KMS-11 (cell line): Measurements from ENCODE around the gene GRIA1.

Experiments used
- H2AFZ ChIP-seq: fragments of 200-600 bp; sonication (generic); 2 replicates; pipeline ENCODE4 v1.6.1; 2016; ENCODE audit warnings: antibody characterized with exemption, mixed run types, low read depth
- H3K27ac ChIP-seq: fragments of 200-600 bp; sonication (generic); 2 replicates; pipeline ENCODE4 v1.6.1; 2016; ENCODE audit warnings: mild to moderate bottlenecking, mixed run types
- H3K27me3 ChIP-seq: fragments of 200-600 bp; sonication (generic); 2 replicates; pipeline ENCODE4 v1.6.1; 2017; ENCODE audit warnings: mild to moderate bottlenecking, low read depth, mixed run types, moderate library complexity; ENCODE audit not compliant: insufficient read depth
- H3K36me3 ChIP-seq: fragments of 200-600 bp; sonication (generic); 2 replicates; pipeline ENCODE4 v1.6.1; 2017; ENCODE audit warnings: mild to moderate bottlenecking, mixed run types; ENCODE audit not compliant: insufficient read depth
- H3K4me1 ChIP-seq: fragments of 200-600 bp; sonication (generic); 2 replicates; pipeline ENCODE4 v1.6.1; 2016; ENCODE audit warnings: mild to moderate bottlenecking, low read depth, mixed run types; ENCODE audit not compliant: poor library complexity, severe bottlenecking
- H3K4me2 ChIP-seq: fragments of 200-600 bp; sonication (generic); 2 replicates; pipeline ENCODE4 v1.7.0; 2016; ENCODE audit warnings: mild to moderate bottlenecking, mixed run types
- H3K4me3 ChIP-seq: fragments of 200-600 bp; sonication (generic); IDR thresholded peaks from 2 replicates; pipeline ENCODE4 v1.6.1; 2017; ENCODE audit warnings: low read depth, low read length, mixed read lengths; ENCODE audit not compliant: insufficient read depth
- H3K79me2 ChIP-seq: fragments of 200-600 bp; sonication (generic); 2 replicates; pipeline ENCODE4 v1.6.1; 2016; ENCODE audit warnings: low read depth, mixed run types; ENCODE audit not compliant: insufficient read depth
- H3K9ac ChIP-seq: fragments of 200-600 bp; sonication (generic); 2 replicates; pipeline ENCODE4 v1.6.1; 2016; ENCODE audit warnings: mild to moderate bottlenecking, mixed run types
- H4K20me1 ChIP-seq: fragments of 200-600 bp; sonication (generic); 2 replicates; pipeline ENCODE4 v1.6.1; 2016; ENCODE audit warnings: mild to moderate bottlenecking, mixed run types; ENCODE audit not compliant: insufficient read depth
- TF ChIP-seq, protein P1 (sequence below): fragments of 200-600 bp; sonication (generic); conservative IDR thresholded peaks from 2 replicates; pipeline ENCODE4 v1.6.1; 2017; ENCODE audit warnings: low read depth, mild to moderate bottlenecking, antibody characterized with exemption, low read length, moderate library complexity, mixed read lengths

The GRIA1 gene

DNA sequence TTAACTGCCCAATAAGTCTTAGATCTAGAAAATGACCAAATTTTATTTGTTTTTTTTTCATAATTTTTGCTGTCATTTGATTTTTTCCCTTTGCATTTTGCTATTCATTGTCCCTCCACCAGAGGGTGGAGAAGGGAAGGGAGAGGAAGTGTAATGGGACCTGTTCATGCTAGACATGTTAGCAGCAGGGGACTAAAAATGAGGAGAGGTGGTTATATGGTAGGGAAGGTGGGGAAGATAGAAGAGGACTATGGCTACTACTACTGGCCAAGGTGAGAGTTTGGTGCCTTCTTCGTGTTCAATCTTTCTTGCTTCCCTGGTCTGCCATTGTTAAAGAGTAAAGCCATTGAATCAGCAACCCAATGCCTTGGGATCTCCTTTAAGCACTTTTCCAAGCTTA, 6.4 kb downstream of the GRIA1 start:
- TF ChIP-seq, protein P1, sequence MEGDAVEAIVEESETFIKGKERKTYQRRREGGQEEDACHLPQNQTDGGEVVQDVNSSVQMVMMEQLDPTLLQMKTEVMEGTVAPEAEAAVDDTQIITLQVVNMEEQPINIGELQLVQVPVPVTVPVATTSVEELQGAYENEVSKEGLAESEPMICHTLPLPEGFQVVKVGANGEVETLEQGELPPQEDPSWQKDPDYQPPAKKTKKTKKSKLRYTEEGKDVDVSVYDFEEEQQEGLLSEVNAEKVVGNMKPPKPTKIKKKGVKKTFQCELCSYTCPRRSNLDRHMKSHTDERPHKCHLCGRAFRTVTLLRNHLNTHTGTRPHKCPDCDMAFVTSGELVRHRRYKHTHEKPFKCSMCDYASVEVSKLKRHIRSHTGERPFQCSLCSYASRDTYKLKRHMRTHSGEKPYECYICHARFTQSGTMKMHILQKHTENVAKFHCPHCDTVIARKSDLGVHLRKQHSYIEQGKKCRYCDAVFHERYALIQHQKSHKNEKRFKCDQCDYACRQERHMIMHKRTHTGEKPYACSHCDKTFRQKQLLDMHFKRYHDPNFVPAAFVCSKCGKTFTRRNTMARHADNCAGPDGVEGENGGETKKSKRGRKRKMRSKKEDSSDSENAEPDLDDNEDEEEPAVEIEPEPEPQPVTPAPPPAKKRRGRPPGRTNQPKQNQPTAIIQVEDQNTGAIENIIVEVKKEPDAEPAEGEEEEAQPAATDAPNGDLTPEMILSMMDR: peak; percentile 41; the same call in 1 of the 2 replicates
- Histone ChIP-seq H3K79me2 (no peaks in the 10 kb centered on the region), H3K9ac (no peak overlapping the region), H3K36me3 (no peaks in the 10 kb centered on the region), H3K4me3 (no peak overlapping the region), H3K27me3 (no peaks in the 10 kb centered on the region), H4K20me1 (no peaks in the 10 kb centered on the region), H3K27ac (no peak overlapping the region), H2AFZ (no peak overlapping the region), H3K4me1 (no peaks in the 10 kb centered on the region), H3K4me2 (no peak overlapping the region)

DNA sequence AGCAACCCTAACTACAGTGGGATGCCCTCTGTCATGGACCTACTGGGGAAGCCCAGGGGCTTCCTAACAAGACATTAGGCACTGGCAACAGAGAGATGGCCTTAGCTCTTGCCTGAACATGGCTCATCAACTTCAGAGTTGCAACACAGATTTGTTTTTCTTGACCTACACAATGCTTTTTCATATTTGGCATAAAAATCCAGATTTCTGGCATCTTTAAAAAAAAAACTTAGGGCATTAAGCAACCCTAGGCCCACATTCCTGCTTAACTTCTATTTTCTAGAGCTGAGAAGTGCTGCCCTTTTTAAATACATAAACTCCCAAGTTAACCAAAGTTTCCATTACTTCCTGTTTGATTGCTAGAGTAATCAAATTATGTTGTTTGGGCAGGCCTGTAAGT, 8.0 kb downstream of the GRIA1 start:
- H3K9ac ChIP-seq: no peak overlapping the region
- H3K4me3 ChIP-seq: no peak overlapping the region
- no peaks in the 10 kb centered on the region for H4K20me1 ChIP-seq
- H3K27ac ChIP-seq: no peak overlapping the region
- no peaks in the 10 kb centered on the region for H3K79me2 ChIP-seq
- no peak overlapping the region for H2AFZ ChIP-seq
- TF ChIP-seq, protein P1: no peak
- H3K36me3 ChIP-seq: no peaks in the 10 kb centered on the region
- no peaks in the 10 kb centered on the region for H3K27me3 ChIP-seq
- H3K4me2 ChIP-seq: no peak overlapping the region
- no peaks in the 10 kb centered on the region for H3K4me1 ChIP-seq

DNA sequence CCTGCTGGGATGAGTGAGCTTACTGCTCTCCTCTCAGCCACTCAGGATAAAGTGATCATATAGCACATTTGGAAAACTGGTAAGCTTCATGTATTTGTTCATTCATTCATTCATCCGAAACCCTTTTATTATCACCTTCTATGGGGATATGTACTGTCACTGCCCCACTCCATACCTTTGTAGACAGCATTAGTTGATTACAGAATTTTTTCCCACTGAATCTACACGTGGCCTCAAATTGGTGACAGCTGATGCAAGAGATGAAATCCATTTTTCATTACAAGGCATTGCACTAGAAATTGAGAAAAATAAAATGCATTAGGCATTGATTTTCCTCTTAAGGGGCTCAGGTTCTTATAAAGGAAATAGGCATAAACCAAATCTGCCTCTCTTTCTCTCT, 9.7 kb downstream of the GRIA1 start:
- TF ChIP-seq, protein P1: no peak
- H3K36me3 ChIP-seq: no peaks in the 10 kb centered on the region
- H4K20me1 ChIP-seq: no peaks in the 10 kb centered on the region

DNA sequence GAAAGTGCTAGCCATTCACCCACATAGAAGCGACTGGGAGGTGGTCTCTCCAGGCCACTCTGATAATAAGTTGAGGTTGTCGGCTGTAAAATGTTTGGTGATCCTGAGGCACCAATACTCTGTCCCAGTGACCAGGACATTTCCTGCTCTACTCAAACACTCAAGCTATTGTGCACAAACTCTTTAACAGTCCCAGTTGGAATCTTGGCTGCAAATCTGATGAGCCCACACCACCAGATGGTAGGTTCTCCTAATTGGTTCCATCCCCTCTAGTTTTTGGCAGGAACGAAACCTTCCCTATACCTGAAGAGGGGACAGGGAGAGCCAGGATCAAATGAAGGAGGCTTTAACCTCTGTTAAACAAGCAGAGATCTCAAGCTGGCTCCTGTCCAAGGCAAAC, 14.3 kb downstream of the GRIA1 start:
- no peak overlapping the region for H3K9ac ChIP-seq
- no peak overlapping the region for H3K27ac ChIP-seq
- H3K4me3 ChIP-seq: no peak overlapping the region
- no peaks in the 10 kb centered on the region for H3K27me3 ChIP-seq
- no peak overlapping the region for H3K4me2 ChIP-seq
- H3K4me1 ChIP-seq: no peaks in the 10 kb centered on the region
- H3K36me3 ChIP-seq: no peaks in the 10 kb centered on the region
- H2AFZ ChIP-seq: no peak overlapping the region
- H4K20me1 ChIP-seq: no peaks in the 10 kb centered on the region
- TF ChIP-seq, protein P1: no peak
- no peaks in the 10 kb centered on the region for H3K79me2 ChIP-seq

More for the DNA sequence above, 9.7 kb downstream of the GRIA1 start:
- H3K4me3 ChIP-seq: no peak overlapping the region
- no peaks in the 10 kb centered on the region for H3K27me3 ChIP-seq
- no peak overlapping the region for H3K4me2 ChIP-seq
- no peaks in the 10 kb centered on the region for H3K79me2 ChIP-seq
- H3K27ac ChIP-seq: no peak overlapping the region
- no peaks in the 10 kb centered on the region for H3K4me1 ChIP-seq
- no peak overlapping the region for H3K9ac ChIP-seq
- no peak overlapping the region for H2AFZ ChIP-seq
